Esophagus squamous epithelium (tissue), 5 donors: ENCODE results near the gene MYO1H. TPM values are rescaled to one million over a fixed set of nuclear protein-coding genes. Genes with fewer than 3 reads are reported as not detected.

ENCODE experiments used
- DNase-seq: peaks from one replicate; lab custom pipeline; 2025; lab: John Stamatoyannopoulos, UW
- H3K27ac ChIP-seq, 4 donors: fragments of 200-600 bp; sonication (generic); one replicate each; pipeline ENCODE4 v1.5.1; 2016 to 2019; ENCODE audit warnings: mild to moderate bottlenecking in 1 of 4
- H3K27me3 ChIP-seq, 4 donors: fragments of 200-600 bp; sonication (generic); 1 replicate in 3 of 4; 2 replicates in 1 of 4; pipeline versions ENCODE4 v1.5.1 to v1.6.0; 2017 to 2021; ENCODE audit warnings: antibody characterized with exemption in 1 of 4
- H3K36me3 ChIP-seq, 3 donors: fragments of 200-600 bp; sonication (generic); one replicate each; pipeline ENCODE4 v1.5.1; 2016 to 2019
- H3K4me1 ChIP-seq, 3 donors: fragments of 200-600 bp; sonication (generic); one replicate each; pipeline ENCODE4 v1.5.1; 2017 to 2019
- H3K4me3 ChIP-seq, 4 donors: fragments of 200-600 bp; sonication (generic); 1 replicate in 3 of 4; 2 replicates in 1 of 4; pipeline ENCODE4 v1.5.1; 2016 to 2019; ENCODE audit warnings: mild to moderate bottlenecking in 2 of 4, moderate library complexity in 1 of 4
- H3K9me3 ChIP-seq, 3 donors: fragments of 200-600 bp; sonication (generic); one replicate each; pipeline ENCODE4 v1.5.1; 2016 to 2019
- POLR2A ChIP-seq, 4 donors: fragments of 450-650 bp; IDR thresholded peaks; one replicate each; pipeline ENCODE4 v1.6.1; 2017; ENCODE audit warnings: antibody characterized with exemption in 4 of 4, mild to moderate bottlenecking in 4 of 4, moderate library complexity in 3 of 4
- WGBS, 2 donors: methylation state at CpG; one replicate each; pipeline ENCODE4 v1.1.5; 2018; 5-methylcytosine and 5-hydroxymethylcytosine counted together
- intact Hi-C: fragments of 100-400 bp; cut with DNase I; formaldehyde crosslinking; loops from one replicate; pipeline ENCODE4 v1.15.0; 2022
- total RNA-seq, 4 donors: library from RNA; depleted of rRNA; stranded (reverse); fragments of >200 nt; gene quantifications; one replicate each; pipeline ENCODE4 v1.1.0, GENCODE V29; 2016
- TF ChIP-seq, protein P1 (sequence below), 6 experiments: fragments of 450-650 bp in 4 of 6; fragments of 200-600 bp in 2 of 6; sonication (generic) in 2 of 6; IDR thresholded peaks; one replicate each; pipeline ENCODE4 v1.5.1; 2016 to 2019; ENCODE audit warnings: antibody characterized with exemption in 6 of 6, mild to moderate bottlenecking in 4 of 6, moderate library complexity in 4 of 6
- donor health status: DM: yes; HTN: yes; CAD: no.

The MYO1H gene
- total RNA-seq, 4 donors from 2014 or later = 0.48 to 0.83 (median 0.62) TPM; not detected in 1

- Histone ChIP-seq H3K9me3 (no peaks in the 10 kb centered on the region), H3K36me3 (no peaks in the 10 kb centered on the region), H3K4me1 (no peaks in the 10 kb centered on the region), H3K4me3 (no peak overlapping the region), H3K27me3 (peaks cover 0 to 22% (median 0%) of the 10 kb centered on the region in 4 donors), H3K27ac (no peak overlapping the region)
- TF ChIP-seq POLR2A (IDR thresholded peaks at IDR 0.05) = no peak
- TF ChIP-seq, protein P1, sequence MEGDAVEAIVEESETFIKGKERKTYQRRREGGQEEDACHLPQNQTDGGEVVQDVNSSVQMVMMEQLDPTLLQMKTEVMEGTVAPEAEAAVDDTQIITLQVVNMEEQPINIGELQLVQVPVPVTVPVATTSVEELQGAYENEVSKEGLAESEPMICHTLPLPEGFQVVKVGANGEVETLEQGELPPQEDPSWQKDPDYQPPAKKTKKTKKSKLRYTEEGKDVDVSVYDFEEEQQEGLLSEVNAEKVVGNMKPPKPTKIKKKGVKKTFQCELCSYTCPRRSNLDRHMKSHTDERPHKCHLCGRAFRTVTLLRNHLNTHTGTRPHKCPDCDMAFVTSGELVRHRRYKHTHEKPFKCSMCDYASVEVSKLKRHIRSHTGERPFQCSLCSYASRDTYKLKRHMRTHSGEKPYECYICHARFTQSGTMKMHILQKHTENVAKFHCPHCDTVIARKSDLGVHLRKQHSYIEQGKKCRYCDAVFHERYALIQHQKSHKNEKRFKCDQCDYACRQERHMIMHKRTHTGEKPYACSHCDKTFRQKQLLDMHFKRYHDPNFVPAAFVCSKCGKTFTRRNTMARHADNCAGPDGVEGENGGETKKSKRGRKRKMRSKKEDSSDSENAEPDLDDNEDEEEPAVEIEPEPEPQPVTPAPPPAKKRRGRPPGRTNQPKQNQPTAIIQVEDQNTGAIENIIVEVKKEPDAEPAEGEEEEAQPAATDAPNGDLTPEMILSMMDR (IDR thresholded peaks at IDR 0.05) = no peak
- DNase-seq = no peak
- intact Hi-C loops = no loop called here
- 56 to 65% methylated on average over 2 of the region's 2 CpGs for WGBS, 2 donors
Measured at GRCh38 chr12:109377139-109377685, 29.5 kb downstream of the MYO1H start.

- no peaks in the 10 kb centered on the region for H3K9me3 ChIP-seq
- WGBS, 2 donors = 56 to 64% methylated on average over 5 of the region's 5 CpGs
- no peak overlapping the region for H3K27ac ChIP-seq
- TF ChIP-seq, protein P1 (IDR thresholded peaks at IDR 0.05) = no peak
- TF ChIP-seq POLR2A (IDR thresholded peaks at IDR 0.05) = no peak
- DNase-seq = no peak
- no peaks in the 10 kb centered on the region for H3K36me3 ChIP-seq
- intact Hi-C loops = no loop called here
- peaks cover 0 to 27% (median 0%) of the 10 kb centered on the region in 4 donors for H3K27me3 ChIP-seq
- no peak overlapping the region for H3K4me3 ChIP-seq
- H3K4me1 ChIP-seq = no peaks in the 10 kb centered on the region
Measured at GRCh38 chr12:109378569-109378968, 30.9 kb downstream of the MYO1H start.

- TF ChIP-seq, protein P1 (IDR thresholded peaks at IDR 0.05) = no peak
- TF ChIP-seq POLR2A (IDR thresholded peaks at IDR 0.05) = no peak
- Histone ChIP-seq H3K4me1 (peaks cover 0 to 14% (median 0%) of the 10 kb centered on the region in 3 donors), H3K36me3 (no peaks in the 10 kb centered on the region), H3K27ac (no peak overlapping the region), H3K4me3 (no peak overlapping the region), H3K27me3 (peaks cover 0 to 14% (median 0%) of the 10 kb centered on the region in 4 donors), H3K9me3 (no peaks in the 10 kb centered on the region)
- DNase-seq = no peak
- intact Hi-C loops = loop anchor here (10.0 kb wide), 1 partner anchor 267 kb away; the partner anchor contains the start of gene ACACB
Measured at GRCh38 chr12:109382031-109382430, 34.3 kb downstream of the MYO1H start.

GRCh38 chr12:109383240-109383639 lies 35.5 kb downstream of the MYO1H start:
- peaks cover 0 to 14% (median 0%) of the 10 kb centered on the region in 3 donors for H3K4me1 ChIP-seq
- no peak for DNase-seq
- no peaks in the 10 kb centered on the region for H3K36me3 ChIP-seq
- WGBS, 2 donors = 61 to 100% methylated on average over 2 of the region's 2 CpGs
- peaks cover 0 to 12% (median 0%) of the 10 kb centered on the region in 4 donors for H3K27me3 ChIP-seq
- H3K9me3 ChIP-seq = no peaks in the 10 kb centered on the region
- no peak overlapping the region for H3K4me3 ChIP-seq
- TF ChIP-seq, protein P1 (IDR thresholded peaks at IDR 0.05) = no peak
- TF ChIP-seq POLR2A (IDR thresholded peaks at IDR 0.05) = no peak
- no peak overlapping the region for H3K27ac ChIP-seq
- intact Hi-C loops = loop anchor here (10.0 kb wide), 1 partner anchor 268 kb away; the partner anchor contains the start of gene ACACB

DNA sequence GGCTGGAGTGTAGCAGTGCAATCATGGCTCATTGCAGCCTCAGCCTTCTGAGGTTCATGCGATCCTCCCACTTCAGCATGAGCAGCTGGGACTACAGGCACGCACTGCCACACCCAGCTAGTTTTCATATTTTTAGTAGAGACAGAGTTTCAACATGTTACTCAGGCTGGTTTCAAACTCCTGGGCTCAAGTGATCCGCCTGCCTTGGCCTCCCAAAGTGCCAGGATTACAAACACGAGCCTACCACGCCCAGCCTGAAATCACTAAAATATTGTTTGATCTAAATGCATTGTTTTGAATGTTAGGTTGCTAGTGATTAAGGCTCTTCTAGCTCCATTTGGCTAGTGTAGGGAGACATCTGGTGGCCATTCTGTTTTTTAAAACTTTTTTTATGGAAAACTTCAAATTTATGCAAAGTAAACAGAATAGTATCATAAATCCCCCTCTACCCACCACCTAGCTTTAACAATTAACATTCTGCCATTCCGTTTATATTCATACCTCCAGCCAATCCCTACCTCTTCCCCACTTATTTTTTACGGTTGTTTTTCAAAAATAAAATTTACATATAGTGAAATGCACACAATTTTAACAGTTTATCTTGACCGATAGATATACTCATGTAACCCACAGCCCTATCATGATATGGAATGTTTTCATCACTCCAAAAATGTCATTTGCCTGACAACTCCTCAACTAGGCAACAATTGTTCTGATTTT lies 37.8 kb downstream of the MYO1H start:
- Histone ChIP-seq H3K36me3 (no peaks in the 10 kb centered on the region), H3K4me1 (peaks cover 0 to 14% (median 0%) of the 10 kb centered on the region in 3 donors), H3K9me3 (no peaks in the 10 kb centered on the region), H3K4me3 (no peak overlapping the region), H3K27ac (no peak overlapping the region), H3K27me3 (peaks cover 0 to 9% (median 0%) of the 10 kb centered on the region in 4 donors)
- no peak for DNase-seq
- 17 to 21% methylated on average over 8 of the region's 8 CpGs for WGBS, 2 donors
- intact Hi-C loops = loop anchor here (2.0 to 10.0 kb wide), 2 partner anchors 117 to 271 kb away; partner anchors contain the start of gene ACACB
- TF ChIP-seq POLR2A (IDR thresholded peaks at IDR 0.05) = no peak
- TF ChIP-seq, protein P1 (IDR thresholded peaks at IDR 0.05) = peak; percentile 18 to 58 (median 42)
